NCI-H748 treated with DMSO at 0.1 percent for 48 hours (cell line): ENCODE results near the gene MZF1.

Source experiments
- DNase-seq: peaks from one replicate; lab custom pipeline; 2025; lab: John Stamatoyannopoulos, UW

Gene MZF1

GRCh38 chr19:58569943-58570670 is 3.0 kb downstream of the MZF1 start:
- DNase-seq: no peak

GRCh38 chr19:58569191-58569942 is 3.8 kb downstream of the MZF1 start:
- no peak for DNase-seq

- no peak for DNase-seq
Measured at GRCh38 chr19:58568453-58569130, 4.5 kb downstream of the MZF1 start.

- DNase-seq: no peak
Measured at GRCh38 chr19:58566989-58567388, 6.1 kb downstream of the MZF1 start.

GRCh38 chr19:58563823-58564222 is 9.3 kb downstream of the MZF1 start:
- no peak for DNase-seq

- DNase-seq: no peak
Measured at GRCh38 chr19:58563034-58563573, 10.0 kb downstream of the MZF1 start.

- no peak for DNase-seq
Measured at GRCh38 chr19:58562122-58563033, 10.8 kb downstream of the MZF1 start.

GRCh38 chr19:58561373-58562121 is 11.6 kb downstream of the MZF1 start:
- DNase-seq: no peak

- DNase-seq: no peak
Measured at GRCh38 chr19:58560921-58561320, 12.2 kb downstream of the MZF1 start.

- DNase-seq: no peak
Measured at GRCh38 chr19:58560007-58560887, 12.9 kb downstream of the MZF1 start.

GRCh38 chr19:58559275-58560006 is 13.7 kb downstream of the MZF1 start:
- DNase-seq: no peak

- no peak for DNase-seq
Measured at GRCh38 chr19:58558623-58559274, 14.4 kb downstream of the MZF1 start.

GRCh38 chr19:58558066-58558622 is 15.0 kb downstream of the MZF1 start, which contains the start of gene UBE2M:
Gene UBE2M (minus strand): TSS chr19:58558611. CDS start chr19:58558381, 230 bp downstream.
- DNase-seq: no peak

- DNase-seq: no peak
Measured at GRCh38 chr19:58557221-58558065, 15.7 kb downstream of the MZF1 start.

GRCh38 chr19:58556622-58557220 is 16.4 kb downstream of the MZF1 start:
- DNase-seq: no peak

GRCh38 chr19:58555920-58556621 is 17.1 kb downstream of the MZF1 start:
- DNase-seq: no peak
